ENCODE data around the gene NRXN3.

The NRXN3 gene

DNA sequence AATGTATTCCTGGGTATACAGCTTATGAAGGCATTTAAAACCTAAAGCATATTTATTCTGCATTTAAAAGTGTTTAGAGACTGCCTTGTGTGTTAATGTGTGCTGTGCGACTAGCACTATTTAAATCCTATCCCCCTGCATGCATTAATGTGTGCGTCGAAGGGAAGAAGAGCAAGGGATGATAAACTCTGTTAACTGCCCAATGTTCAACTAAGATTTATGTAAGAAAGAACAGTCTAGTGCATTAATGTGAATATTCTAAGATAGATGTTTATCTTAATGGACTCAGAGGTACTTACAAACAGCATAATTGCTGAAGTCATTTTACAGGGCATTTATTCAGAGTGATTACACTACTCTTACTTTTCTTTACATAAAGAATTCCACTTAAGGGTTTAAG is 1616.3 kb downstream of the NRXN3 start:
- DNase-seq, result no peak

DNA sequence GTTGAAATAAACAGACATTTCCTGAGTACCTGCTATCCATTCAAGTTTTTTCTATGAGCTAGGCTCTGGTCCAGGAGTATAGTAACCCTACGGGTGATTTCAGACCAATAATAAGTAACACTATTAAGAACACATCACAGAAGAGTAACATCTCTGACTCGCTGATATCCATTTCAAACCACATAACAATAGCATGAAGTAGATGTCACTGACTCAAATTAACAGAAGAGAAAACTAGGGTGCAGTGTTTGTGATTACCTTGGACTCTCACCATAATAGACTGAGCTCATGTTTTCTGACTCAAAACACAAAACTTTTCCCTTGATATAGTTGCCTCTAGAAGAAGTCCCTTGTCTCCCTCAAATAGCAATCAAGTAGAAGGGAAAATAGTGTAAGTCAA is 1618.2 kb downstream of the NRXN3 start:
- DNase-seq, result no peak

DNA sequence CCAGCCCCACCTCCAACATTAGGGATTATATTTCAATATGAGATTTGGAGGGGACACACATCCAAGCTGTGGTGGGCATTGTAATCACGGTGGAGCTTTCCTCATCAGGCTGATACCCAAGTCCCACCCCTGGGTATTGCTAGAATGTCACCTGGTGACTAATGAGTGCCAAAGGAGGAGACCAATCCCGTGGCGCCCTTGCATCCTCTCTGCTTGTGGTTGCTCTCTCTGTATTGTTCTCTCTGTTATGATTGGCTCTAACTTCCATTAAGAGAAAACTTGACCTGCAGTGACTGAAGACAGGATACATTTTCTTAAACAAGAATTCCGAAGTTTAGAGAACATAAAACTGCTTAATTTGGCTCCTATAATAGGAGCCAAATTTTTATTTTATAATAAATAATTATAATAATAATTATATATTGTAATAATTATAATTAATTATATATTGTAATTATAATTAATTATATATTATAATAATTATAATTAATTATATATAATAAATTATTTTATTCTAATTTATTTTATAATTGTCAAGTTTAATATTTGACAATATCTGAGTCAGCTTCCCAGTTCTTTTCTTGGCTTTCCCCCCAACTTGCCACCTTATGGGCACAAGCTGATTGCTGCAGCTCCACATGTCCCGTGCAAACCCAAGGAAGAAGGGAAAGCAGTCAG is 1621.0 kb downstream of the NRXN3 start:
- no peak for DNase-seq

DNA sequence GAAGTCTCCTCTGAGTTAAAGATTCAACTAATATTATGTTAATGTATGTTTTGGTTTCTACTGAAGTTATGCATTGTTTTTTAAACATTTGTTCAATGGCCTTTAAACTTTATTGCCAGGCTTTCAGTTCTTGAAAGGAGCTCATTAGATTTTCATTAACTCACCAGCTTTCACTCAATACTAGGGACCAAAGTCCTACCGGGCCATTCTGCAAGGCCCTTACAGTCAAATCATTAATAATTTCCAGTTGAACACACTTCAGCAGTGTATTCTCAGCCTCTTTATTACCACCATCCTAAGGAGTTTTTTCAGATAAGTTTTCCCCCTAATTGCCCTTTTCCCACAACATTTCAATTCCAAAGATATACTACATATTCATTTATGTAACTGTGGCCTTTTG is 1631.9 kb downstream of the NRXN3 start:
- no peak for DNase-seq

DNA sequence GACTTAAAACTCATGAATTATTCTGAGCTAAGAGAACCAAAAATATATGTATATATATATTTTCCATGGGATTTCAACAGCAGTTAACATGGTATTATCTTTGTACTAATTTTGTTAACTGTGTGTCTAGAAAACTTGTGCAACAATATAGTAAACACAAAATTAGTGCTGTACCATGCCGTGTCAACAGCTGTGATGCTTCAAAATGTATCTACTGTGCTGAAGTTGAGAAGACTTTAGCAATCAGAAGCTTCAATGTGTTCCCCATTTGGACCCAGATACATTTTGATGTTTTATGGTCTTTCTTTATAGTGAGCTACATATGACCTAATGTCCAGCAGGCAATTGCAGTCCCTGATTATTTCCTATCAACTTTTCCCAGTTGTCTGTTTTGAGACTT is 1635.5 kb downstream of the NRXN3 start:
- DNase-seq, result no peak

DNA sequence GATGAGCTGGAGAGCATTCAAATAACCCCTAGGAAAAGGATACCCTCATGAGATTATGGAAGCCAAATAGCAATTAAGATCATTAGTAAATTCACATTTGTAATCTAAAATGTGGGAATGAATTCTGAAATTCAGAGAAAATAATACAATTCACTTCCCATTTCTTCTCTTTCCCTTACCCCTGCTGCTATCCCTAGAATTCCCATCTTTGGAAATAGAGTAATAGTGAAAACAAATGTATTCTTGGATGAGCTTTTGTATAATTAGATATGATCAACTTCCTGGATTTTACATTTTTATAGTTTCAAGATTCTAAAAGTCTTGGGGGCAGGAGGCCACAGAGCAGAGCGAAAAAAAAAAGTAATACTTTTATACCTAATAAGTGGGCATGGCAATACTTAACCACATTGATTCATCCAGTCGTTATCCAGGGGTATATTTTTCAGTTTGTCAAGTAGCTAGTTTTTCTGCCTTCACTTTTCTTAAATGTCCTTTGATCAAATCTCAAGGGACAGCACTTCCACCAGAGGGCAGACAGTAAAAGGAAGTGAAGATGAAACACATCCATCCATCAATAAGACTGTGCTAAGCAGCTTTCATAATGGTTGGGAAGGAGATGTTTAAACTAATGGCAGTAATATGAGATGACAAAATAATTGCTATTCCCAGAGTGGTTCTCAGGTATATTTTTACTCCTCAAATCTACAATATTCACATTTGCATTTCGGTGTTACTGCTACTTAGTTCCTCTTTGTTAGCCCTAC is 1639.9 kb downstream of the NRXN3 start:
- DNase-seq, result no peak

DNA sequence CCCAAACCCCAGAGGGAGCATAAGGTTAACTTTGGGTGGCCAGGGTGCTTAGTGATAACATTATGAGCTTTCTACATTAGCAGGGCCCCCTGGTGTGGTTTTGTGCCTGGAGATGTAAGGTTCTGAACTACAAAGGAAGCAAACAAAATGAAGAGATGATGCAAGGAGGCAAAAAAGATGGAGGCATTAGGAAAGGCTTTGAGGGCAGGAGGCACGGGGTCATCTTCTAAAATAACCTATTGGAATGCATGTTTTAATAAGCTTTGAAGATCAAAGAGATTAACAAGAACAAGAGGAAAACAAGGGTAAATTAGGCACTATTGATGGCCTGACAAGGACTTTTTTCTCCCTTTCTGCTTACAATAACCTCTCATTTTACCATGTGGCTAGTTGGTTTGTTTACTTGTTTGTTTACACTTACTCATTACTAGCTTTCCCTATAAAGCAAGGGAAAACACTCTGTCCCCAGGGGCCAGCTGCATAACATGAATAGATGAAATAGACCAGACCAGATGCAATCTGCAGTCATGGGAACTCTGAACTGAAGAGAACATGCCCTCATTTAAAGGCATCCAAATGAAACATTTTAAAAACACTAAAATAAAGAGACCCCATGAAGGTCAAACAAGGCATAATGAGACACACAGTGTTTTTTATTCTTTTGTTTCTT is 1650.8 kb downstream of the NRXN3 start:
- no peak for DNase-seq

DNA sequence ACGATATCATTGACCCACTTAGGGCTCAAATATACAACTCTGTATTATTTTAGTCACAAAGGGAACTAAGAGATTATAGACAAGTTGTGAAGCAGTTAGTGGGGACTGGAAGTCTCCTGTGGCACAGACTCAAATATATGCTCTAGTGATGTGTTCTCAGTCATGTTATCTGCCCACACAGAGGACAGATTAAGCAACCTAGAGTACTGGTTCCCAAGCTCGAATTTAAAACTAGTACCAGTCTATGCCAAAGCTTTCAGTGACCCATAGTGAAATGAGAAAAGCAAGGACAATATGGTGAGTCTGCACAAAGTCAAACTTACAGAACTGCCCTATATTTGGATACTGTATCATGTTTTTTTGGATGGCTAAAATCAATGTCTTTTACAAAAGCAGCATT is 1651.9 kb downstream of the NRXN3 start:
- DNase-seq, result no peak

DNA sequence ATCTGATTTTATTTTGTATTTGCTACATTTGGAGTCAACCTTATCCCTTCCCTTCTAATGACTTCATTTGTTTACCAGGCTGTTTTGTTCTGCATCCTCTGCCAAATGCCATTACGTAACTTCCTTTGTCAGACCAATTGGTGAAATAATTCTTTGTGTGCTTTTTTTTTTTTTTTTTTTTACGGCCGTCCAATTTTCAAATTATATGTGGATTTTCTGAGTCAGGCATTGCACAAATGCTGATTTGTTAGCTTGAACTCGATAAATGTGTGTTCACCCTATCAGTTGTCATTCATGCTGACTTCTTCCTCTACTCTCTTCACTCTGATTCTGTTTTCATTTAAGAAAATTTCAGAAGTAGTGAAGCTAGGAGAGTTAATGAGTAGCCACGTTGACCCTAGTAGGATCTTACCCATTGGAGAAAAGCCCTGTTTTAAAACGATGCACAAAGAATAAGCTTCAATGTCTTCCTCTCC is 1654.9 kb downstream of the NRXN3 start:
- no peak for DNase-seq

DNA sequence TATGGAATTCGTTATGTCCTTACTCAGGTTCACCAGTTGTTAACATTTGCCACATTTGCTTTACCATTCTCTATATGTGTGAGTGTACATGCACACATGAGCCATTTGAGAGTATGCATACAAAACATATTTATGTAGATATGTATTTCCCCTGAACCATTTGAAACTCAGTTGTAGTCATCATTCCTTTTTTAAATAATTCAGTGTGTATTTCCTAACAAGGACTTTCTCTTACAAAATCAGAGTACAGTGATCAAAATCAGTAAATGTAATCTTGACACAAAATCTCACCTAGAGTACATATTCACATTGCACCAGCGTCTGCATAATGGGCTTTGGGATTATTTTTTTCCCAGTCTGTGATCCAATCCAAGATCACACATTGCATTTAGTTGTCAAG is 1656.2 kb downstream of the NRXN3 start:
- no peak for DNase-seq

DNA sequence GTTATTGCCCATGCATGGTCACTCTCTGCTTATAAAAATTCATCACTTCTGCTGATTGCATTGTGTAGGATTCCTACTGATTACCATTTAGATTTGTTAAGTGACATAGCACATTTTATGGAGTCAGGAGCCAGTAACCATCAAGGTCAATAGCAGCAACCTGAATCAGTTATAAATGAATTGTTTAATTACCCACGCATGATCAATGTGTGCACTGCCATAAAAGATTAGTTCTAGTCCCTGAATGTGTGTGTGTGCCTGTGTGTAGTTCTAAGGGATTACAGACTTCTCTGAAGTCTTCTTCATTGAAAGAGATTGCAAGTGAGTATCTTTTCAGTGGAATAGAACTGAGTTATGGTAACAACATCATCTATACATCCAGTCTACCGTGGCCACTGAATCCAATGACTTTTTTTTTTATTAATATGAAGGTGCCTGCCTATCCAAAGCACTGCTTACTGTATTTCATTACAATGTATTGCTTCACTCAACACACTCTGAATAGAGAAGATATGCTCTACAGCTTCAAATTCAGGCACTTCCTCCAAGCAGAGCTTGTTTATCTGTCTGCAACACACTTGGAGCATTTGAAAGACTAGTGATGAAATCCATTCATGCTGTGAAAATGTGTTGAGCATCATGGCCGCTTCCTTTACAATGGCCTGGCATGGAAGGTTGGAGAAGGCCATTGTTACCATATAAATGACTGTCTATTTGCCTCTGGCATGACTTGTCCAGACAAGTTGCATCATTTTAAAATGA is 1659.4 kb downstream of the NRXN3 start:
- DNase-seq, result no peak

DNA sequence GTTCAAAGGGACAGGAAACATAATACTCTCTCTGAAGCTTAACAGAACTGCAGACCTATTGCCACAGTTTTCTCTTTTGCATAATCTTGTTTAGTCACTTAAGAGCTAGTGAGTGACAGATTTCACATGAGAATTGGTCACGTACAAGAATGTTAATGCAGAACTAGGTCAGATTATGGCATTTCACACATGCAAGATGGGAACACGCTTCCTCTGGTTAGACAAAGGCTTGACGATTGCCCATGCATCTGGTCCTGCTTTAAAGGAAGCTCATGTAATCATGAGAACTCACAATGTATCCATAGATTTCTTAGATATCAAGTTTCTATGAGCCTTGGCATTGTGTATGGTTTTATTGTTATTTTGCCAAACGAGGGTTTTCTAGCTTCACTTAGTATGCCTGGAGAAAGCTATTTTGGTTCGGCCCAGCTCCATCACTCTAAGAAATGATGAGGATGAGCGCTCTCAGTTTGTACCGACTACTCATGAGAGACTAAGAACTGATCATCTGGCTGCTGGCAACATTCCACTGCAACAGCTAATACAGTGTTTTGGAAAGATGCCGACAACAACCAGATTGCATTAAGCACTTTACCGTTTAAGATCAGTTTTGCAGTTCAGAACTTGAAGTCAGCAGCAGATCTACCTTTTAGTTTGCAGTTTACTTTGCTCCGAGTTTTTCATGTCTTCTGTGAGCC is 1661.2 kb downstream of the NRXN3 start:
- DNase-seq, result no peak

DNA sequence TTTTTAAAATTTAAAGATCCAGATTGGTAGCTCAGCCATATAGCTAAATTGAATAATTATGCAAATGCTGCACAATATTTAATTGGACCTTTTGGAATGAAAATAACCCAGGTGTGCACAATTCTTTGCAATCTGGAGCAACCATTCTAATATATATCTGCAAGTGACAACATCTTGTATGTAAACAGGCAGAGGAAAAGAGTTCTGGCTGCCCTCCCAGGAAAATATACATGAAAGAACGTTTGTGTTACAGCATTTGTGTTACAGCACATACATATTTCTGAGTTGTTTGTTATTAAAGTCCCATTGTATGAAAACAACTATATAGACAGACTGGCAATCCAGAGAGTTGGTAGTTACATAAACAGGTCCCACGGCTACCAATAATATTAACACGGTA is 1663.6 kb downstream of the NRXN3 start:
- DNase-seq, result no peak

DNA sequence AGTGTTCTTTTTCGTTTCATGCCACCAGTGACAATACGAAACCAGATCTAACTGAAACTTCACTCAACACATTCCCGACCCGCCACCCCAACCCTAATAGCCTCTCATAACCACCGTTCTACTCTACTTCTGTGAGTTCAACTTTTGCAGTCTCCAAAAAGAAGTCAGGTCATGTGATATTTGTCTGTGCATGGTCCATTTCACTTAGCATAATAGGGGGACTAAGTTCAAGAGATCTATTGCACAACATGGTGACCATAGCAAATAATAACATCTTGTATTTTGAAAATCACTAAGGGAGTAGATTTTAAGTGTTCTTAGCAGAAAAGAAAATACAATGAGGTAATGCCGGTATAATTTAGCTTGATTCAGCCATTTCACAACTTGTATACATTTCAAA is 1664.7 kb downstream of the NRXN3 start:
- no peak for DNase-seq

DNA sequence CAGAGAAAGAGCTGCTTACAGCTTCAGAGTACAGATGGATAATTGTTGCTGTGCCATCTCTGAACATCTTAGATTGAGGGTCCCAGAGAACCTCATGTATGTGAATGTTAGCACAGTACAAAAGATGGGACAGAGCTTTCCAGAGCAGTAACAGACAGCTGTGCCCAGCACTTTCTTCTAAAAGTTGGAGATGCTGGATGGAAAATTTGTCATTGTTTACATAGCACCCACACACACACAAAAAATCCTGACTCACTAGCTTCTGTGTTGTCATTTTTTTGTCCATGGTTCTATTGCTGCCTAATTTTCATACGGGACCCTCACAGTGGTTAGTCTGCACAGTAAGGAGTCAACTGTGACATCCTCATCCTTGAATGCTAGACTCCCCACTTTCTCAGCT is 1666.4 kb downstream of the NRXN3 start:
- DNase-seq, result no peak

DNA sequence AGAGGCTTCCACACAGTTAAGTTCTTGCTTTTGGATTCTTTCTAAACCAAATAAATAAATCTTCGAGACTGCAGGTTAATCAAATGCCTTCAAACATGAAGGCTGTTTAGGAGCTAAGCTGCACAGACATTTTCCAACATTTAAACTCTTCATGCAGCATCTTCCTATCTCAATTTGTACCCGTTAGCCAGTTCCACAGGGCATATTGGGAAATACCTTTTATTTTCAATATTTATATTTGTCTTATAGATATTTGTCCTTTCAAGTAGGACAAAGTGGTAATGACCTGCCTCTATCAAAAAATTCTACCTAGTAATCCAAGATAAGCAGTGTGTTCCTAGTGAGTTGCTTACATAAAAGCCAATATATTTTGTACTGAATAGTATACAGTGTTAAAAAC is 1667.5 kb downstream of the NRXN3 start:
- no peak for DNase-seq

DNA sequence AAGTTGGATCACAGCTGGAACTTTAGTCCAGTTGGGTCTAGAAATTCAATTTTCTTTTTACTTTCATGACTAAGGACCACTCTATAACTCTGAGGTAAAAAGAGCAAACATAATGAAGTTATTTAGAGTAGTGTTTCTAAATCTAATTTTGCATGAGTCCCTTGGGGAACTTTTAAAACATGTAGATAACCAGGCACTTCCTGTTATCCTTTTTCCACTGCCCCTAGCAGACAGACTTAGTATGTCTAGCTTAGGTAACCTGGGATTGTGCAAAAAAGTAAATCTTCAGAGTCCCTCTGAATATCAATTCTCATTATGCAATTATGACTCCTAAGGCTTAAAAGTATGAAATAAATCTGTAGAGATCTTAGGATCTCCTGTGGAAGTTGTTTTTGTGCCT is 1669.9 kb downstream of the NRXN3 start:
- DNase-seq, result no peak

DNA sequence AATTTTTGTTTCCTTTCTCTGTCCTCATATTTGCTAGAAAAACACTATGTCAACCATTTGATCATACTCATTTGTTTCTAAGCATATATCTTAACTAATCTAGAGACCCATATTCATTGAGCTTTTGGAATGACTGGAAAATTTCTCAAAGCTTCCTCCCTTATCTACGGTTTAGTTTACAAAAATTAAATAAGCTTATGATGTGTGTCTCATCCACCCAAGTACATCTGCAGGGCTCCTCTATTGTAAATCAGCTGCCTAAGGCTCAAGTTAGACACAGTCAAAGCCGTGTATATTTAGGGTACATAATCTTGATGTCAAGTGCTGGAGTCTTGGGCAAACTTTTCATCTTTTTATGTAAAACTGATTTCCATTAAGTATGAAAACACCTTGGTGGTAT is 1670.7 kb downstream of the NRXN3 start:
- DNase-seq, result no peak

DNA sequence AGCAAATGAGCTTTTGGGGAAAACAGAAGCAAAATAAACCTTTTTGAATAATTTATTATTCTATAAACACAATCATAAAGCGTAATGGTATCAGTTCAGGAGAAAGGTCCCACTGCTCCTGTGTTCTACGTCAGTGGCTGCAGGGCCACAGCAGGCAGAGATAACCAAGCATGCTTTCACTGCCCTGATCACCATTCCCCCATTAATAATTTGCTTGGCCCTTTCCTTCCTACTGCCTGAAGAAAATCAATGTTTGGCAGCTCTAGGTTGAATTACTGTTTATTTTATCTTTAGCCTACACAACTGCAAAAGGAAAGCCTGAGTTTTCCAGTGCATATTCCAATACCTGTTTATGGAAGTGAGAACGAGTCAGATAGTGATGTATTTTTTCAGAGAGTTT is 1671.3 kb downstream of the NRXN3 start:
- DNase-seq, result no peak

DNA sequence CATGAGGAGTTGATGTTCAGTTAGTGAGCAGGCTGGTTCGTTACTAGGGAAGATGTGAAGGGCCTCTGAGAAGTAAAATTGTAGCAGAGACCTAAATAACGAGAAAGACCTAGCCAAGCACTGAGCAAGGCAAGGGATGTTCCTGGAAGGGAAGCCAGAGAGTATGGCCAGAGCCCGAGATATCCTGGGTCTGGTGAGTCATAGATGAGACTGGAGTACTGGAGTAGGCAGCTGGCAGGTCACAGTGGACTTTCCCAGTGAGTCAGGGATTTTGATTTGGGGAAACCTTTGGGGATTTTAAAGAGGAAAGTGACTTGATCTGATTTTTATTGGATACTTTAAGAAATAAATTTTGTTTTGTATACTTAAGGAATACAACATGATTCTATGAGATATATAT is 1672.1 kb downstream of the NRXN3 start:
- no peak for DNase-seq

DNA sequence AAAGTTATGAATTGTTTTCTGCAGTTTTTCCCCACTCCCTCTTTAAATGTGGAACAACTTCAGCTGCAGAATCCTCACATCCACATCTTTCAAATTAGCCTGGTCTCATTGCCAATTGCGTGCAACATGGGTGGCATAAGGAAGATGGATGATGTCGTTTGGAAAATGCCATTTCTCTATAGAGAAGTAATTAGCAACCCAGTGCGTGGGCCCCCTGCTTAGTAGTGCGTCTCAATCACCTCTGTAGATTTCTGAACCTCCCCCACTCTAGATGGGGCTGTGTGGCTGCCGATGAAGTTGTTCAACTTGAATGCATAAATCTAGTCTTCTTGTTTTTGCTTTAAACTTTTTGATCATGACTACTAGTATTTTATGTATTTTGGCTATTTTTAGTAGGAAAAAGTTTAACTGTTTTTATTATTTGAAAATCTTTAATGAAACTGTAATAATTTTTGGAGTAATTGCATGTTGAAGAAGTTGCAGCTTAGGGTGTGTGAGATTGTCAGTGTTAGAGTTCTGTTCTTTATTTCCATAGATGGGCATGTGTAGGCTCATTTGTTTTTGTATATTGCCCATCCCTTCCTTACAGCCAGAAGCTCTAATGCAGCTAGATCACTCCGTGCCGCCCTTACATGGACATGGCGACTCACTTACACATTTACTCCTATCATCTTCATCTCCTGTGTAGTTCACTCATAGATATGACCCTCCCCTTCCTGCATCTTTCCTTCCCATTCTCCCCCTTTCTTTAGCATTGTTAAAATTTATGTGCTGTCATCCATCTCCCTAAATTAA is 1683.0 kb downstream of the NRXN3 start:
- no peak for DNase-seq

DNA sequence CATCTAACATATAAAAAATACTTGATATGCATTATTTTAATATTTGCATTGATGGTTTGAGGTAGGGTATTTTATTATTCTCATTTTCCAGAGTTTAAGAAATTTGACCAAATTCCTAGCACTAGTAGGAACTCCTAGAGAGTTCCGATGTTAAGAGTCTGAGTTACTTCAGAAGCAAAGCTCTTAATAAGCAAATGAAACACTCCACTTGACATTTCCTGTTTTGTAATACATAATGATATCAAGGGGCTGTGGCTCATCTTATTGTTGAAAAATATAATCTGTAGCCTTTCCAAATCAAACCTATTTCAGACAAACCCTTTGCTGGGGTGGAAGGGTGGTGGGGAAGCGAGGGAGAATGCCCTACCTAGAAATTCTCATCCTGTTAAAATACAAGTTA is 1685.6 kb downstream of the NRXN3 start:
- no peak for DNase-seq
